Ecto neural progenitor cell (in vitro differentiated cells): ENCODE data around the gene HDDC3.

Source experiments
- DNase-seq: peaks from one replicate; pipeline ENCODE4 v3.0.0-alpha.2; 2018; ENCODE audit warnings: low spot score

The HDDC3 gene

DNA sequence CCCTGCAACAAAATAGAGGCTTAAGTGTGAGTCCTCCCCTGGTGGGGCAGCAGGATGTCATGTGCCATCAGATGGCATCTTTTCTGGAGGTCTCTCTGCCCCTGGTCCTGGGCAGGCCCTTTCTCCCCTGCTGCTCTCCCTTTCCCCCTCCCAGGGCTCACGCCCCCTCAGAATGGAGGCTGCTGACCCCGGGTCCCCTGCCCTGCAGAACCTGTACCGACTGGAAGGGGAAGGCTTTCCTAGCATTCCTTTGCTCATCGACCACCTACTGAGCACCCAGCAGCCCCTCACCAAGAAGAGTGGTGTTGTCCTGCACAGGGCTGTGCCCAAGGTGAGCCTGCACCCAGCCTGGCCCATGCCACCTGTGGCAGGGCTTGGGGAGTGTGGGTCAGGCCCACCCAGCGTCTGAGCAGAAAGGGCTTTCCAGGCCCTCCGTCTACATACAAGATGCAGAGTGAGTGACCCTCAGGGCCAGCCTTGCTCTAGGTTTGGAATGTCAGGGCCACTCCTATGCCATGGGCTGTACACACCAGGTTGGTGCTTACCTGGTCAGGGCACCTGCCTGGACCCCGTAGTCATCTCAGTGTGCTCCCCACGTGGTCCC, 40.9 kb downstream of the HDDC3 start:
- DNase-seq, result no peak

DNA sequence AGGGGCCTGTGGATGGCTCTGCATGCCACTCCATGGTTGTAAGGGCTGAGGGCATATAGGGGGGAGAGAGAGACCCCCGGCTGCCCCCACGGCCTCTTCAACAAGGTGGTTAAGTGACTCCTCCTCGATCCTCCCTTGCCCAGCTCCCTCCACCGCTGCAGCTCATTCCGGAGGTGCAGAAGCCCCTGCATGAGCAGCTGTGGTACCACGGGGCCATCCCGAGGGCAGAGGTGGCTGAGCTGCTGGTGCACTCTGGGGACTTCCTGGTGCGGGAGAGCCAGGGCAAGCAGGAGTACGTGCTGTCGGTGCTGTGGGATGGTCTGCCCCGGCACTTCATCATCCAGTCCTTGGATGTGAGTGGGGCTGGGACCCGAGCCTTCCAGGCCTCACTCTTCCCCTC, 41.5 kb downstream of the HDDC3 start:
- DNase-seq, result no peak

DNA sequence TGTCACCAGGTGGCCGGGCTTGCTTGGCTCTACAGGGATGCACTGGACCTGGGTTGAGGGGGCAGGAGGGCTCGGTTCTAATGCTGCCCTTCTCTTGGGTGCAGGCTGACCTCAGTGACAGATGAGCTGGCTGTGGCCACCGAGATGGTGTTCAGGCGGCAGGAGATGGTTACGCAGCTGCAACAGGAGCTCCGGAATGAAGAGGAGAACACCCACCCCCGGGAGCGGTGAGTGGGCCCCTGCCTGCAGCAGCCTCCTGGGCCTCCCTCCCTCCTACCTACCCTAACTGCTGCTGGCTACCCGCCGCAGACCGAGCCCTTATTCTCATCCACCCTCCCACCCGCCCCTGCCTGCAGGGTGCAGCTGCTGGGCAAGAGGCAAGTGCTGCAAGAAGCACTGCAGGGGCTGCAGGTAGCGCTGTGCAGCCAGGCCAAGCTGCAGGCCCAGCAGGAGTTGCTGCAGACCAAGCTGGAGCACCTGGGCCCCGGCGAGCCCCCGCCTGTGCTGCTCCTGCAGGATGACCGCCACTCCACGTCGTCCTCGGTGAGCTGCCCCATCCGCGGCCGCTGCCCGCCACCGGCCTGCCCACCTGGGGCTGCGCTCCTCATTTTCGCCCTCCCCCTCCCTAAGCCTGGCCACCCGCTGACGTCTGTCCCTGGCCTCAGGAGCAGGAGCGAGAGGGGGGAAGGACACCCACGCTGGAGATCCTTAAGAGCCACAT, 42.5 kb downstream of the HDDC3 start:
- no peak for DNase-seq

DNA sequence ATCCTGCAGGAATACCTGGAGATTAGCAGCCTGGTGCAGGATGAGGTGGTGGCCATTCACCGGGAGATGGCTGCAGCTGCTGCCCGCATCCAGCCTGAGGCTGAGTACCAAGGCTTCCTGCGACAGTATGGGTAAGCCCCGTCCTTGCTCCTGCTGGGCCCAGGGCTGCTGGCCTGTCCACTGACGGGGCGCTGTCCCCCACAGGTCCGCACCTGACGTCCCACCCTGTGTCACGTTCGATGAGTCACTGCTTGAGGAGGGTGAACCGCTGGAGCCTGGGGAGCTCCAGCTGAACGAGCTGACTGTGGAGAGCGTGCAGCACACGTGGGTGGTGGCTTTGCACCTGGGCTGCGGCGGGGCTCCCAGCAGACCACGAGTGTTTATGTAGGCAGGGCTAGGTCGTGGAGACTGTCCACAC, 43.0 kb downstream of the HDDC3 start:
- DNase-seq, result no peak

DNA sequence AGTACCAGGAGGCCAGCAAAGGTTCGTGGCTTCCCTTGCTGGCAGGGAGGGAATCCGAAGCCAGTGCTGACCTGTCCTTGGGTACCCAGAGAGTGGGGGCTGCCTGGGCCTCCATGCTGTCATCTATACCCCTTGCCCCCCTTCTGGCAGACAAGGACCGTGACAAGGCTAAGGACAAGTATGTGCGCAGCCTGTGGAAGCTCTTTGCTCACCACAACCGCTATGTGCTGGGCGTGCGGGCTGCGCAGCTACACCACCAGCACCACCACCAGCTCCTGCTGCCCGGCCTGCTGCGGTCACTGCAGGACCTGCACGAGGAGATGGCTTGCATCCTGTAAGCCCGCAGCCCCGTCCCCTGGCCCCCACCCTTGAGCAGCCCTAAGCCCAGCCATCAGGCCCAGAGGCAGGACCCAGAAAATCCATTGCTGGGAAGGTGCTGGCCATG, 45.3 kb downstream of the HDDC3 start:
- DNase-seq, result no peak

DNA sequence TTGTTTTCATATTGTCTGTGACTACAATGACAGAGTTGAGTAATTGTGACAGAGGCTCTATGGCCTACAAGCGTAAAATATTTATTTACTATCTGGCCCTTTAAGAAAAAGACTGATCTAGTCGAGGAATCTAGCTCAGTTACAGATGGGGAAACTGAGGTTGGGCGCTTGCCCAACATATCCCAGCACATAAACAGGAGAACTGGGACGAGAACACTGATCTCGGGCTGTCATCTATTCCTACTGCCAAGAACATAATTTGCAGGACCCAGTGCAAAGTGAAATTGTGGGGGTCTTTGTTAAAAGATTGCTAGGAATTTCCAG, 46.1 kb downstream of the HDDC3 start:
- DNase-seq, result no peak

DNA sequence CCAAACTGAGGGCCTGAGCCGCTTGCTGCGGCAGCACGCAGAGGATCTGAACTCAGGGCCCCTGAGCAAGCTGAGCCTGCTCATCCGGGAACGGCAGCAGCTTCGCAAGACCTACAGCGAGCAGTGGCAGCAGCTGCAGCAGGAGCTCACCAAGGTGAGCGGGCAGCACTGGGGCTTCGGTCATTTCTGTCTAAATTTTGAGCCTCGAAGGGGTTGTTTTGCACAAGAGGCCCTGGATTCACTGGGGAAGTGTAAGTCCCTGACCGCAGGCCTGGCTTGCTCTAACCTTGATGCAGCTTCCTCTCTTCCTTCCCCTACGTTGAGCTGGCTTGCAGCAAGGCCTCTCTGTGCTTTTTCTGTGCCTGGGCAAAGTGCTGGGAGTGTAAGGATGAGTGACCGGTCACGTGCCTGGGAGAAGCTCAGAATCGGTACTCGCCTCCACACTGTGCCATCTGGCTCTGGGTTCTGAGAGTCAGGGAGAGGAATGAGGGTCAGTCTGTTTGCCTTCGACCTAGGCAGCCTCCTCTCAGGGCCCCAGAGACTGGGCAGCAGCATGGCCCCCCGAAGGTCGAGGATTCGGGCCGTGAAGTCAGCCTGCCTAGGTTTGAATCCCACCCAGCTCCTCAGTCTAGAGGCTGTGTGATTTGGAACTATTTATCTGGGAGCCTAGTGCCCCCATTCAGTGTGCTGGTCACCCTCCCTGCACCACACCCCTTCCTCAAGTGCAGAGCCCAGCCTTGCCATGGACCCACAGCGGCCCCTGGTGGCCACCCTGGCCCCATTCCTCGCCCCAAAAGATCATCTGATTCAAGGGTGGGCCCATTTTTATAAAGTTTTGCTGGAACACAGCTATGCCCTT, 46.7 kb downstream of the HDDC3 start:
- DNase-seq, result peak; percentile 86

DNA sequence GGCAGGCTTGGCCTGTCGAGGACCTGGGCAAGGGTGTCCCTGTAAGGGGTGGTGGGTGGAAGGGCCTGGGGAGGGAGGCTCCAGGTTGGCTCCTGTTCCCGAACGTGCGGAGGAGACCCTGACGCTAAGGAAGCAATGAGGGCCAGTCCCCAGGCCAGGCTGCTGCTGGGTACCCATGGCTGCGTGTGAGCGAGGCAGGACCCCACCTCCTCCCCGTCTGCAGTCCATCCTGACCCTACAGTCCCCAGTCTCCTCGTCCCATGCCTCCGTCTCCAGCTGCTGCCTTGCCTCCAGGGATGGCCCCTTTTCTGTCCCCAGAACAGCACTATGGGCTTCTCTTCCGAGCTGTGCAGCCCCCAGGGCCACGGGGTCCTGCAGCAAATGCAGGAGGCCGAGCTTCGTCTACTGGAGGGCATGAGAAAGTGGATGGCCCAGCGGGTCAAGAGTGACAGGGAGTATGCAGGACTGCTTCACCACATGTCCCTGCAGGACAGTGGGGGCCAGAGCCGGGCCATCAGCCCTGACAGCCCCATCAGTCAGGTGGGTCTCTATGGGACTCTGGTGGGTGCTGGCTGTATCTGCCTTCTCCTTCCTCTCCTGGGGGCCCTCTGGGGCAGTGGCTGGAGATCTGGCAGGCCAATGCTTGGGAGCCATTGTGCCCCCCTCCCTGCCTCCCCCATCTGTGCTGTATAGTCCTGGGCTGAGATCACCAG, 47.5 kb downstream of the HDDC3 start:
- no peak for DNase-seq

DNA sequence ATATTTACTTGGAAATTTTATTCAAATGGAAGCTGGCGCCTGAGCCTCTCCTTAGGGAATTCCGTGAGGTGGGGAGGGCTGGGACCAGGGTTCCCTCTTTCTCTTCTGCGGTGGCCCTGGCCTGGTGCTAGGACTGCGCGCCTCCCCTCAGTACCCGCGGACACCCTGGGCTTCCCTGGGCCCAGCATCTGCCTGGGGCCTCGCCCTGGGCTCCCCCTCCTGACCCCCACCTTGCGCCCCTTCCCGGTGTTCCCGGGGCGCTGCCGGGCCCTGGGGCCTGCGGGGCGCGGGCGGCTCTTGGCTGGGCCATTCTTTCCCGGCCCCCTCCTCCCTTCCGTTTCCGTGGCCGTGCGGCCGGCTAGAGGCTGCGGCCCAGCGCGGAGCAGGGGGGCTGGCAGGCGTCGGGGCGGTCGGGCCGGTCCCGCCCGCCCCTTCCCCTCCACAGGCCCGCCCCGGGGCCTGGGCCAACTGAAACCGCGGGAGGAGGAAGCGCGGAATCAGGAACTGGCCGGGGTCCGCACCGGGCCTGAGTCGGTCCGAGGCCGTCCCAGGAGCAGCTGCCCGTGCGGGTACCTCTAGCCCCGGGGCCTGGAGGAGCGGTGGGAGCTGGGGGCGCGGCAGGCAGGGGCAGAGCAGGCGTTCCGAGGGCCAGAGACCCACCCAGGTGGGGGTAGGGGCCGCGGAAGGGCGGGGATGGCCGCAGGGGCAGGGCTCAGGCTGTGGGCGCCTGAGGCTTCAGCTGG, 48.2 kb downstream of the HDDC3 start, which contains the start of gene FES:
Gene FES (plus strand): TSS at position 529 of the 743 bp plus-strand sequence. CDS start 542 bp downstream, outside the sequence.
- DNase-seq, result peak; percentile 78

DNA sequence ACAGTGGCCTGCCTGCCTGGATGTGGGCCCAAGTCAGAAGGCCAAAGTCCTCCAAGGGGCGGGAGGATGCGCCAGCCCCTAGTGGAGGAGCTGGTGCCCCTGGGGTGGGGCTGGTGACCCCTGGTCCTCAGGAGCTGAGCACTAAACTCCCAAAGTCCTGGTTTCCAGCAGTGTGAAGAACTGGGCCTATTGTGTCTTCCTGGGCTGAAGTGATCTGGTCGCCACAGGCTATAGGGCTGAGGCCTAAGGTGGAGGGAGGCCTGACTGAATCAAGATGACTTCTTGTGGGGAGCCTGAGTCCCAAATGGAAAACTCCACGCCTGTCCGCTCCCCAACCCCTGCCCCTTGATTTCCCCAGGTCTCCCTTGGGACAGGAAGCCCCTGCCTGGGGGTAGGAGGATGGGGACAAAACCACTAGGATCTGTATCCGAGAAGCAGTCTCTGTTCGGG, 48.8 kb downstream of the HDDC3 start:
- DNase-seq, result no peak

DNA sequence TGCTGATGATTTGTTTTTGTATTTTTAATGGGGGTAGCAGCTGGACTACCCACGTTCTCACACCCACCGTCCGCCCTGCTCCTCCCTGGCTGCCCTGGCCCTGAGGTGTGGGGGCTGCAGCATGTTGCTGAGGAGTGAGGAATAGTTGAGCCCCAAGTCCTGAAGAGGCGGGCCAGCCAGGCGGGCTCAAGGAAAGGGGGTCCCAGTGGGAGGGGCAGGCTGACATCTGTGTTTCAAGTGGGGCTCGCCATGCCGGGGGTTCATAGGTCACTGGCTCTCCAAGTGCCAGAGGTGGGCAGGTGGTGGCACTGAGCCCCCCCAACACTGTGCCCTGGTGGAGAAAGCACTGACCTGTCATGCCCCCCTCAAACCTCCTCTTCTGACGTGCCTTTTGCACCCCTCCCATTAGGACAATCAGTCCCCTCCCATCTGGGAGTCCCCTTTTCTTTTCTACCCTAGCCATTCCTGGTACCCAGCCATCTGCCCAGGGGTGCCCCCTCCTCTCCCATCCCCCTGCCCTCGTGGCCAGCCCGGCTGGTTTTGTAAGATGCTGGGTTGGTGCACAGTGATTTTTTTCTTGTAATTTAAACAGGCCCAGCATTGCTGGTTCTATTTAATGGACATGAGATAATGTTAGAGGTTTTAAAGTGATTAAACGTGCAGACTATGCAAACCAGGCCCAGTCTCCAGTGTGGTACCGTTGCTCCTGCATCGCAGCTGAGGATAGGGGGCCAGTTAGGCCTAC, 49.4 kb downstream of the HDDC3 start:
- no peak for DNase-seq

DNA sequence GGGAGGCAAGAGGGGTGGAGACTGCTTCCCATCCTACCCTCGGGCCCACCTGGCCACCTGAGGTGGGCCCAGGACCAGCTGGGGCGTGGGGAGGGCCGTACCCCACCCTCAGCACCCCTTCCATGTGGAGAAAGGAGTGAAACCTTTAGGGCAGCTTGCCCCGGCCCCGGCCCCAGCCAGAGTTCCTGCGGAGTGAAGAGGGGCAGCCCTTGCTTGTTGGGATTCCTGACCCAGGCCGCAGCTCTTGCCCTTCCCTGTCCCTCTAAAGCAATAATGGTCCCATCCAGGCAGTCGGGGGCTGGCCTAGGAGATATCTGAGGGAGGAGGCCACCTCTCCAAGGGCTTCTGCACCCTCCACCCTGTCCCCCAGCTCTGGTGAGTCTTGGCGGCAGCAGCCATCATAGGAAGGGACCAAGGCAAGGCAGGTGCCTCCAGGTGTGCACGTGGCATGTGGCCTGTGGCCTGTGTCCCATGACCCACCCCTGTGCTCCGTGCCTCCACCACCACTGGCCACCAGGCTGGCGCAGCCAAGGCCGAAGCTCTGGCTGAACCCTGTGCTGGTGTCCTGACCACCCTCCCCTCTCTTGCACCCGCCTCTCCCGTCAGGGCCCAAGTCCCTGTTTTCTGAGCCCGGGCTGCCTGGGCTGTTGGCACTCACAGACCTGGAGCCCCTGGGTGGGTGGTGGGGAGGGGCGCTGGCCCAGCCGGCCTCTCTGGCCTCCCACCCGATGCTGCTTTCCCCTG, 50.2 kb downstream of the HDDC3 start:
- DNase-seq, result no peak

DNA sequence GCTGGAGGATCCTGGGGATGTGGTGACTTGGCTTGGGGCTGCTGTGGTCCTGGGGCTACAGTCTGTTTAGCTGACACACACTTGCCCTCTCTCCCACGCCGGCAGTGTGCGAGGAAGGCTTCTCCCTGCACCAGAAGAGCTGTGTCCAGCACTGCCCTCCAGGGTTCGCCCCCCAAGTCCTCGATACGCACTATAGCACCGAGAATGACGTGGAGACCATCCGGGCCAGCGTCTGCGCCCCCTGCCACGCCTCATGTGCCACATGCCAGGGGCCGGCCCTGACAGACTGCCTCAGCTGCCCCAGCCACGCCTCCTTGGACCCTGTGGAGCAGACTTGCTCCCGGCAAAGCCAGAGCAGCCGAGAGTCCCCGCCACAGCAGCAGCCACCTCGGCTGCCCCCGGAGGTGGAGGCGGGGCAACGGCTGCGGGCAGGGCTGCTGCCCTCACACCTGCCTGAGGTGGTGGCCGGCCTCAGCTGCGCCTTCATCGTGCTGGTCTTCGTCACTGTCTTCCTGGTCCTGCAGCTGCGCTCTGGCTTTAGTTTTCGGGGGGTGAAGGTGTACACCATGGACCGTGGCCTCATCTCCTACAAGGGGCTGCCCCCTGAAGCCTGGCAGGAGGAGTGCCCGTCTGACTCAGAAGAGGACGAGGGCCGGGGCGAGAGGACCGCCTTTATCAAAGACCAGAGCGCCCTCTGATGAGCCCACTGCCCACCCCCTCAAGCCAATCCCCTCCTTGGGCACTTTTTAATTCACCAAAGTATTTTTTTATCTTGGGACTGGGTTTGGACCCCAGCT, 51.0 kb downstream of the HDDC3 start:
- no peak for DNase-seq

DNA sequence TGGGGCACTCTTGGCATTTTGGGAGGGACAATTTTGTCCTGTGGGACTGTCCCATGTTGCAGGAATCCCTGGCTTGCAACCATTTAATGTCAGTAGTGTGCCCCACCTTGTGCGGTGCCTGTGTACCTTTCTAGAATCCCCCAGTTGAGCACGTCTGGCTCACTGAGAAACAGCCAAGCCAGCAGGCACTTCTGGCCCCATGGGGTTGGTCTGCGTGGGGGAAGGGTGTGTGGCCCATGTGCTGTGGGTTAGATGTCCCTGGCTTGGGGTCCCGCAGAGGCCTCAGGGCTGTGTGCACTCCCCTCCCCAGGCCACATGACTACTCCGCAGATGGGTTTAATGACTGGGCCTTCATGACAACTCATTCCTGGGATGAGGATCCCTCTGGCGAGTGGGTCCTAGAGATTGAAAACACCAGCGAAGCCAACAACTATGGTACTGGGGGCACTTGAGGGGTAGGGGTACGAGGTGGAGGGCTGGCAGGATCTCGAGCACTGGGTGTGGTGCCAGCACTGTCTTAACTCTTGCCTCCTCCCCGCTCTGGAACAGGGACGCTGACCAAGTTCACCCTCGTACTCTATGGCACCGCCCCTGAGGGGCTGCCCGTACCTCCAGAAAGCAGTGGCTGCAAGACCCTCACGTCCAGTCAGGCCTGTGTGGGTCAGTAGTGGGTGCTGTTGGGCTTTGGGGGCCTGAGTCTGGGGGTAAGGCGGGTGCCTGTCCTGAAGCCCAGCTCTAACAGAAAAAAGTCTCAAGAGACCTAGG, 51.8 kb downstream of the HDDC3 start:
- no peak for DNase-seq
